Astrocyte (in vitro differentiated cells and primary cell): ENCODE measurements around the gene JAM2.

Experiments
- EZH2 ChIP-seq: IDR thresholded peaks from 2 replicates; pipeline ENCODE4 v1.6.1; 2012; ENCODE audit warnings: mild to moderate bottlenecking, low read length, inconsistent platforms; ENCODE audit not compliant: insufficient read depth
- TF ChIP-seq, protein P1 (sequence below): IDR thresholded peaks from 2 replicates; pipeline ENCODE4 v1.5.1; 2011; ENCODE audit warnings: low read depth, mild to moderate bottlenecking, inconsistent platforms, low read length, moderate library complexity; ENCODE audit not compliant: insufficient read depth

DNA sequence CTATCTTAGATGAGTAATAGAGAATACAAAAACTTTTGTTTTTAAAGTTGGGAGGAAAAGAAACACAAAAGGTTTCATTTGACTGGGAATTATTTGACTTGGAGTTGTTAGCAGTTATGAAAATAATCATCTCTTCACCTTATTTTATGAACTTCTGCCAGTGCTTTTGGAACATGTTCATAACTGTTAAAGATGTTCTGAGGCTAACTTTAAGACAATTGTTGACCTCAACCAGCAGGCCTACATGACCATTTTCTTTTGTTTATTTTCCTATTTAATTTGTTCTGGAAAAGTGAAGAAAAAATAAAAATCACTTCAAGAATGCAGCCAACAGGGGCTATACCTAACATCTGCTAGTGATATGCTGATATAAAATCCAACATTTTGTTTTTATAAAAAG is 37.4 kb downstream of the JAM2 start:
- TF ChIP-seq, protein P1, sequence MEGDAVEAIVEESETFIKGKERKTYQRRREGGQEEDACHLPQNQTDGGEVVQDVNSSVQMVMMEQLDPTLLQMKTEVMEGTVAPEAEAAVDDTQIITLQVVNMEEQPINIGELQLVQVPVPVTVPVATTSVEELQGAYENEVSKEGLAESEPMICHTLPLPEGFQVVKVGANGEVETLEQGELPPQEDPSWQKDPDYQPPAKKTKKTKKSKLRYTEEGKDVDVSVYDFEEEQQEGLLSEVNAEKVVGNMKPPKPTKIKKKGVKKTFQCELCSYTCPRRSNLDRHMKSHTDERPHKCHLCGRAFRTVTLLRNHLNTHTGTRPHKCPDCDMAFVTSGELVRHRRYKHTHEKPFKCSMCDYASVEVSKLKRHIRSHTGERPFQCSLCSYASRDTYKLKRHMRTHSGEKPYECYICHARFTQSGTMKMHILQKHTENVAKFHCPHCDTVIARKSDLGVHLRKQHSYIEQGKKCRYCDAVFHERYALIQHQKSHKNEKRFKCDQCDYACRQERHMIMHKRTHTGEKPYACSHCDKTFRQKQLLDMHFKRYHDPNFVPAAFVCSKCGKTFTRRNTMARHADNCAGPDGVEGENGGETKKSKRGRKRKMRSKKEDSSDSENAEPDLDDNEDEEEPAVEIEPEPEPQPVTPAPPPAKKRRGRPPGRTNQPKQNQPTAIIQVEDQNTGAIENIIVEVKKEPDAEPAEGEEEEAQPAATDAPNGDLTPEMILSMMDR = no peak
- no peak for TF ChIP-seq EZH2
